Smooth muscle cell (in vitro differentiated cells): ENCODE results near the gene SARNP. TPM values are rescaled to one million over a fixed set of nuclear protein-coding genes. Genes with fewer than 3 reads are reported as not detected.
"Not testable (repeated sequence)": the region's sequence is repeated elsewhere in the genome, so short reads cannot be mapped to it uniquely, and the experiment has no call there.

ENCODE experiments used
- DNase-seq: peaks from one replicate; lab custom pipeline; 2025; ENCODE audit not compliant: unreplicated experiment; lab: John Stamatoyannopoulos, UW
- H2AFZ ChIP-seq: fragments of 200-600 bp; sonication (generic); 2 replicates; pipeline ENCODE4 v1.6.0; 2016; ENCODE audit warnings: antibody characterized with exemption, low read depth, mild to moderate bottlenecking
- H3F3A ChIP-seq: fragments of 200-600 bp; sonication (generic); 2 replicates; pipeline ENCODE4 v1.6.0; 2017; ENCODE audit warnings: antibody characterized with exemption, low read depth
- H3K27ac ChIP-seq: fragments of 200-600 bp; sonication (generic); 2 replicates; pipeline ENCODE4 v1.5.1; 2016; ENCODE audit warnings: low read depth, mild to moderate bottlenecking
- H3K27me3 ChIP-seq: fragments of 200-600 bp; sonication (generic); 2 replicates; pipeline ENCODE4 v1.6.1; 2016; ENCODE audit warnings: low read depth, mild to moderate bottlenecking
- H3K36me3 ChIP-seq: fragments of 200-600 bp; sonication (generic); 2 replicates; pipeline ENCODE4 v1.5.1; 2016; ENCODE audit warnings: low read depth
- H3K4me1 ChIP-seq: fragments of 200-600 bp; sonication (generic); 2 replicates; pipeline ENCODE4 v1.5.1; 2016; ENCODE audit warnings: low read depth
- H3K4me2 ChIP-seq: fragments of 200-600 bp; sonication (generic); 2 replicates; pipeline ENCODE4 v1.6.0; 2016; ENCODE audit warnings: mild to moderate bottlenecking
- H3K4me3 ChIP-seq: fragments of 200-600 bp; sonication (generic); 2 replicates; pipeline ENCODE4 v1.5.1; 2016; ENCODE audit warnings: mild to moderate bottlenecking
- H3K79me2 ChIP-seq: fragments of 200-600 bp; sonication (generic); 2 replicates; pipeline ENCODE4 v1.6.0; 2016; ENCODE audit warnings: low read depth, mild to moderate bottlenecking
- H3K9ac ChIP-seq: fragments of 200-600 bp; sonication (generic); 2 replicates; pipeline ENCODE4 v1.6.0; 2016; ENCODE audit warnings: low read depth
- H3K9me3 ChIP-seq: fragments of 200-600 bp; sonication (generic); replicated peaks from 2 replicates; pipeline ENCODE4 v1.5.1; 2016; ENCODE audit warnings: low read depth
- H4K20me1 ChIP-seq: fragments of 200-600 bp; sonication (generic); 2 replicates; pipeline ENCODE4 v1.6.0; 2016; ENCODE audit warnings: low read depth
- CTCF ChIP-seq: fragments of 200-600 bp; sonication (generic); IDR thresholded peaks from 2 replicates; pipeline ENCODE4 v1.5.1; 2017; ENCODE audit warnings: borderline replicate concordance, mild to moderate bottlenecking, antibody characterized with exemption; ENCODE audit not compliant: insufficient read depth, poor library complexity, severe bottlenecking
- WGBS: methylation state at CpG from one replicate; pipeline ENCODE4 v1.1.7; 2016; ENCODE audit warnings: low lambda C conversion rate; 5-methylcytosine and 5-hydroxymethylcytosine counted together
- polyA plus RNA-seq: library from polyadenylated mRNA; unstranded; fragments of >200 nt; fragmentation: Nextera tagmentation; extraction: Ambion mirVana; gene quantifications from 2 replicates; pipeline ENCODE4 v1.2.1, GENCODE V29; 2016
- total RNA-seq: library from RNA; depleted of rRNA; stranded (reverse); fragments of >200 nt; gene quantifications from 2 replicates; pipeline ENCODE4 v1.2.3, GENCODE V29; 2014

The SARNP gene
- total and polyA plus RNA-seq, 2 experiments from 2014 or later = 128 to 169 TPM

GRCh38 chr12:55760663-55761062 is 56.9 kb downstream of the SARNP start:
- Histone ChIP-seq H3K36me3 (peaks cover 20% of the 10 kb centered on the region), H3K4me2 (no peak overlapping the region), H3K27me3 (no peaks in the 10 kb centered on the region), H3K27ac (no peak overlapping the region), H2AFZ (no peak overlapping the region), H3K4me1 (peaks cover 13% of the 10 kb centered on the region), H3K4me3 (no peak overlapping the region), H4K20me1 (peaks cover 26% of the 10 kb centered on the region), H3F3A (peaks cover 8% of the 10 kb centered on the region), H3K9me3 (no peaks in the 10 kb centered on the region), H3K79me2 (peaks cover 9% of the 10 kb centered on the region), H3K9ac (no peak overlapping the region)
- 97% methylated on average over 6 of the region's 6 CpGs for WGBS
- DNase-seq = no peak
- no peak for TF ChIP-seq CTCF

- H3K9me3 ChIP-seq, H2AFZ ChIP-seq, H3K9ac ChIP-seq, H3K79me2 ChIP-seq, H3K27ac ChIP-seq, H3F3A ChIP-seq, DNase-seq, H3K27me3 ChIP-seq, H3K4me2 ChIP-seq, H3K4me3 ChIP-seq: not testable (repeated sequence)
- WGBS = 98% methylated on average over 4 of the region's 4 CpGs
- peaks cover 30% of the 10 kb centered on the region for H4K20me1 ChIP-seq
- H3K4me1 ChIP-seq = peaks cover 13% of the 10 kb centered on the region
- peaks cover 20% of the 10 kb centered on the region for H3K36me3 ChIP-seq
These were observed 58.9 kb downstream of the SARNP start for GRCh38 chr12:55758575-55758974.

GRCh38 chr12:55757701-55758100 is 59.8 kb downstream of the SARNP start:
- Histone ChIP-seq H3K4me2 (no peak overlapping the region), H2AFZ (no peak overlapping the region), H3F3A (peaks cover 8% of the 10 kb centered on the region), H3K4me1 (peaks cover 13% of the 10 kb centered on the region), H3K27ac (no peak overlapping the region), H3K9ac (no peak overlapping the region), H3K4me3 (no peak overlapping the region), H3K27me3 (no peaks in the 10 kb centered on the region), H3K79me2 (peaks cover 3% of the 10 kb centered on the region), H3K9me3 (no peaks in the 10 kb centered on the region), H3K36me3 (peaks cover 20% of the 10 kb centered on the region), H4K20me1 (peaks cover 24% of the 10 kb centered on the region)
- 62% methylated on average over 2 of the region's 2 CpGs for WGBS
- no peak for TF ChIP-seq CTCF
- DNase-seq = no peak

- no peak for TF ChIP-seq CTCF
- WGBS = 35% methylated on average over 2 of the region's 2 CpGs
- Histone ChIP-seq H3K9ac (no peak overlapping the region), H3K79me2 (no peaks in the 10 kb centered on the region), H3K9me3 (no peaks in the 10 kb centered on the region), H3K27ac (peak overlapping the region; percentile 24), H3F3A (peaks cover 8% of the 10 kb centered on the region), H3K36me3 (peaks cover 21% of the 10 kb centered on the region), H3K4me1 (peaks cover 13% of the 10 kb centered on the region), H3K27me3 (no peaks in the 10 kb centered on the region), H4K20me1 (peaks cover 11% of the 10 kb centered on the region), H2AFZ (no peak overlapping the region), H3K4me2 (no peak overlapping the region), H3K4me3 (no peak overlapping the region)
- DNase-seq = no peak
These were observed 62.3 kb downstream of the SARNP start for GRCh38 chr12:55755246-55755645.
